Panc1 (cell line): ENCODE measurements around the gene PPP3R1.

Experiments used
- CTCF ChIP-seq: fragments of 450-650 bp; IDR thresholded peaks from 2 replicates; pipeline ENCODE4 v1.5.1; 2017; ENCODE audit warnings: mild to moderate bottlenecking
- POLR2AphosphoS5 ChIP-seq: IDR thresholded peaks from 2 replicates; pipeline ENCODE4 v1.6.1; 2012; ENCODE audit warnings: mild to moderate bottlenecking, low read depth, low read length, moderate library complexity
- REST ChIP-seq, 2 experiments: IDR thresholded peaks; 2 replicates each; pipeline ENCODE4 v1.6.1; 2011 to 2012; ENCODE audit warnings: low read depth in 2 of 2, control low read depth in 1 of 2, low read length in 1 of 2, mild to moderate bottlenecking in 1 of 2, moderate library complexity in 1 of 2; ENCODE audit not compliant: insufficient read depth in 1 of 2
- SIN3A ChIP-seq: IDR thresholded peaks from 2 replicates; pipeline ENCODE4 v1.6.1; 2012; ENCODE audit warnings: low read depth, mild to moderate bottlenecking, low read length, moderate library complexity, borderline replicate concordance; ENCODE audit not compliant: insufficient read depth
- TCF7L2 ChIP-seq: IDR thresholded peaks from 2 replicates; pipeline ENCODE4 v1.6.1; 2011; ENCODE audit warnings: mild to moderate bottlenecking, low read depth, low read length, inconsistent platforms

- TF ChIP-seq CTCF (no peak), POLR2AphosphoS5 (no peak), SIN3A (no peak), TCF7L2 (no peak), REST (IDR thresholded peaks at IDR 0.05; ENCODE audit: insufficient read depth in 1 of 2, low read depth in 2 of 2, low read length in 1 of 2) (no peak)
Observed at GRCh38 chr2:68248806-68249205, 3.5 kb downstream of the PPP3R1 start.
